PFSK-1 (cell line): ENCODE data around the gene TEX13C.

ENCODE experiments used
- FOXP2 ChIP-seq: optimal IDR thresholded peaks from 2 replicates; pipeline ENCODE3; 2011; ENCODE audit warnings: borderline replicate concordance, control low read depth, inconsistent platforms; ENCODE audit not compliant: insufficient read depth; ENCODE audit errors: extremely low read length, extremely low read depth
- POLR2AphosphoS5 ChIP-seq: IDR thresholded peaks from 2 replicates; pipeline ENCODE4 v1.6.1; 2012; ENCODE audit warnings: low read depth, mild to moderate bottlenecking, control low read depth, low read length, moderate library complexity
- SIN3A ChIP-seq: IDR thresholded peaks from 2 replicates; pipeline ENCODE4 v1.6.1; 2012; ENCODE audit warnings: mild to moderate bottlenecking, low read length, moderate library complexity, borderline replicate concordance; ENCODE audit not compliant: insufficient read depth
- TAF1 ChIP-seq: IDR thresholded peaks from 2 replicates; pipeline ENCODE4 v1.6.1; 2012; ENCODE audit warnings: low read length, control low read depth, borderline replicate concordance; ENCODE audit not compliant: insufficient read depth
- TF ChIP-seq, protein P1 (sequence below), 2 experiments: IDR thresholded peaks; 2 replicates each; pipeline versions ENCODE4 v1.6.1 to v1.8.0; 2011 to 2012; ENCODE audit warnings: low read depth in 2 of 2, low read length in 2 of 2, control low read depth in 1 of 2, inconsistent platforms in 1 of 2, mild to moderate bottlenecking in 1 of 2, moderate library complexity in 1 of 2; ENCODE audit not compliant: insufficient read depth in 1 of 2

The TEX13C gene

GRCh38 chrX:125308653-125309052 is 11.0 kb upstream of the TEX13C start:
- TF ChIP-seq TAF1 (no peak), SIN3A (no peak), POLR2AphosphoS5 (no peak), FOXP2 (no peak)
- TF ChIP-seq, protein P1, sequence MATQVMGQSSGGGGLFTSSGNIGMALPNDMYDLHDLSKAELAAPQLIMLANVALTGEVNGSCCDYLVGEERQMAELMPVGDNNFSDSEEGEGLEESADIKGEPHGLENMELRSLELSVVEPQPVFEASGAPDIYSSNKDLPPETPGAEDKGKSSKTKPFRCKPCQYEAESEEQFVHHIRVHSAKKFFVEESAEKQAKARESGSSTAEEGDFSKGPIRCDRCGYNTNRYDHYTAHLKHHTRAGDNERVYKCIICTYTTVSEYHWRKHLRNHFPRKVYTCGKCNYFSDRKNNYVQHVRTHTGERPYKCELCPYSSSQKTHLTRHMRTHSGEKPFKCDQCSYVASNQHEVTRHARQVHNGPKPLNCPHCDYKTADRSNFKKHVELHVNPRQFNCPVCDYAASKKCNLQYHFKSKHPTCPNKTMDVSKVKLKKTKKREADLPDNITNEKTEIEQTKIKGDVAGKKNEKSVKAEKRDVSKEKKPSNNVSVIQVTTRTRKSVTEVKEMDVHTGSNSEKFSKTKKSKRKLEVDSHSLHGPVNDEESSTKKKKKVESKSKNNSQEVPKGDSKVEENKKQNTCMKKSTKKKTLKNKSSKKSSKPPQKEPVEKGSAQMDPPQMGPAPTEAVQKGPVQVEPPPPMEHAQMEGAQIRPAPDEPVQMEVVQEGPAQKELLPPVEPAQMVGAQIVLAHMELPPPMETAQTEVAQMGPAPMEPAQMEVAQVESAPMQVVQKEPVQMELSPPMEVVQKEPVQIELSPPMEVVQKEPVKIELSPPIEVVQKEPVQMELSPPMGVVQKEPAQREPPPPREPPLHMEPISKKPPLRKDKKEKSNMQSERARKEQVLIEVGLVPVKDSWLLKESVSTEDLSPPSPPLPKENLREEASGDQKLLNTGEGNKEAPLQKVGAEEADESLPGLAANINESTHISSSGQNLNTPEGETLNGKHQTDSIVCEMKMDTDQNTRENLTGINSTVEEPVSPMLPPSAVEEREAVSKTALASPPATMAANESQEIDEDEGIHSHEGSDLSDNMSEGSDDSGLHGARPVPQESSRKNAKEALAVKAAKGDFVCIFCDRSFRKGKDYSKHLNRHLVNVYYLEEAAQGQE (IDR thresholded peaks at IDR 0.05; ENCODE audit: insufficient read depth in 1 of 2, low read depth in 2 of 2, low read length in 2 of 2), result no peak

GRCh38 chrX:125322431-125322830 is 2.8 kb downstream of the TEX13C start:
- TF ChIP-seq, protein P1 (IDR thresholded peaks at IDR 0.05; ENCODE audit: insufficient read depth in 1 of 2, low read depth in 2 of 2, low read length in 2 of 2), result no peak
- no peak for TF ChIP-seq POLR2AphosphoS5
- TF ChIP-seq FOXP2, result no peak
- TF ChIP-seq SIN3A, result no peak
- TF ChIP-seq TAF1, result no peak

GRCh38 chrX:125326599-125326998 is 6.9 kb downstream of the TEX13C start:
- TF ChIP-seq FOXP2 (no peak), SIN3A (no peak)

DNA sequence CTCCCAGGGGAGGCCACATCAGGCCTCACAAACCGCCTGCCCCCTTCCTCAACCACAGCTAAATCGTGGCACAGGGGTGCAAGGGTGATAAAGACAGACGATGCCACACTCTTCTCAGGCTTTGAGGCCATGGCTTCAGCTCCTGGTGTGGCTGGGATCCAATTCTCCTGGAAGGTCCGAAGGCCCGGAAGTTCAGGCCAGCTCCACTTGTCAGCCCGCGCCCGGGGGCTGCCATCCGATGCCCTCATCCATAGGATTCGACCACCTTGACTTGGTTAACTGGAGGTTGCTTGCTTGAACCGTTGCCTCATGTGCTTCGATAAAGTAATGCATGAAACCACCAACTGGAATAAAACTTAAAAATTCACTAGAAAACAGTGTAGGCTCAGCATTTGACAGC is 8.2 kb downstream of the TEX13C start:
- TF ChIP-seq, protein P1 (IDR thresholded peaks at IDR 0.05; ENCODE audit: insufficient read depth in 1 of 2, low read depth in 2 of 2, low read length in 2 of 2), result no peak
- TF ChIP-seq SIN3A (no peak), POLR2AphosphoS5 (no peak), FOXP2 (no peak), TAF1 (no peak)

GRCh38 chrX:125333583-125333982 is 13.9 kb downstream of the TEX13C start:
- TF ChIP-seq FOXP2 (no peak), TAF1 (no peak), POLR2AphosphoS5 (no peak), SIN3A (no peak)
- TF ChIP-seq, protein P1 (IDR thresholded peaks at IDR 0.05; ENCODE audit: insufficient read depth in 1 of 2, low read depth in 2 of 2, low read length in 2 of 2), result no peak
